Ramos (cell line): ENCODE results near the gene STK35.

ENCODE experiments used
- in situ Hi-C: fragments of 300-500 bp; cut with MboI; formaldehyde crosslinking; loops from one replicate; pipeline ENCODE4 v1.14.3; 2022; ENCODE audit warnings: low sequenced_read_pairs; ENCODE audit not compliant: unreplicated experiment

Gene STK35

DNA sequence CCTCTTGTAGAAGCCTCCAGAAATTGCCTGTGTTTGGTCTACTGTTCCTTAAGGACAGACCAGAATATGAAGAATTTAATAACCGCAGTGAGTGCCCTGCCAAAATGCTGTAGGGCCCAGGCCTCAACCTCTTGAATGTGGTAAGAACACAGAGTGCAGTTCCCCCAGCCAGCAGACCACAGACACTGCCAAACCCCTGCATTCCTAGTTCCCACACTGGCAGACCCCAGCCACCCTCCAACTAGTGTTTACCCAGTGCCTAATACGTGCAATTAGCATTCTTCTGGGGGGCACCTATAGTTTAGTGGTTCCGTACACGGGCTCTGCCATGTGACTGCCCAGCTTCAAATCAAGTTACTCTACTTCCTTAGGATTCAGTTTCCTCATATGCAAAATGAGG is 51.7 kb downstream of the STK35 start:
- in situ Hi-C loops, result no loop called here

DNA sequence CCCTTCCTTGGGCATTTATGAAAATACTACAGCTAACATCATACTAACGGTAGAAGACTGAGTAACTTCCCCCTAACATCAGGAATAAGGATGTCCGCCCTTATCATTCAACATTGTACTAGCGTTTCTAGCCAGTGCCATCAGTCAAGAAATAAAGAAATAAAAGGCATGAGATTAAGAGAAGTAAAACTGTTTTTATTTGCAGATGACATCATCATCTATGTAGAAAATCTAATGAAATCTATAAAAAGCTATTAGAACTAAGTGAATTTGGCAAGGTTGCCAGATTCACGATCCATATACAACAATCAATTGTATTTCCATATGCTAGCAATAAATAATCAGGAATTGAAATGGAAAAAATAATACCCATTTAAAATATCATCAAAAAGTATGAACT is 54.6 kb downstream of the STK35 start:
- in situ Hi-C loops, result no loop called here

DNA sequence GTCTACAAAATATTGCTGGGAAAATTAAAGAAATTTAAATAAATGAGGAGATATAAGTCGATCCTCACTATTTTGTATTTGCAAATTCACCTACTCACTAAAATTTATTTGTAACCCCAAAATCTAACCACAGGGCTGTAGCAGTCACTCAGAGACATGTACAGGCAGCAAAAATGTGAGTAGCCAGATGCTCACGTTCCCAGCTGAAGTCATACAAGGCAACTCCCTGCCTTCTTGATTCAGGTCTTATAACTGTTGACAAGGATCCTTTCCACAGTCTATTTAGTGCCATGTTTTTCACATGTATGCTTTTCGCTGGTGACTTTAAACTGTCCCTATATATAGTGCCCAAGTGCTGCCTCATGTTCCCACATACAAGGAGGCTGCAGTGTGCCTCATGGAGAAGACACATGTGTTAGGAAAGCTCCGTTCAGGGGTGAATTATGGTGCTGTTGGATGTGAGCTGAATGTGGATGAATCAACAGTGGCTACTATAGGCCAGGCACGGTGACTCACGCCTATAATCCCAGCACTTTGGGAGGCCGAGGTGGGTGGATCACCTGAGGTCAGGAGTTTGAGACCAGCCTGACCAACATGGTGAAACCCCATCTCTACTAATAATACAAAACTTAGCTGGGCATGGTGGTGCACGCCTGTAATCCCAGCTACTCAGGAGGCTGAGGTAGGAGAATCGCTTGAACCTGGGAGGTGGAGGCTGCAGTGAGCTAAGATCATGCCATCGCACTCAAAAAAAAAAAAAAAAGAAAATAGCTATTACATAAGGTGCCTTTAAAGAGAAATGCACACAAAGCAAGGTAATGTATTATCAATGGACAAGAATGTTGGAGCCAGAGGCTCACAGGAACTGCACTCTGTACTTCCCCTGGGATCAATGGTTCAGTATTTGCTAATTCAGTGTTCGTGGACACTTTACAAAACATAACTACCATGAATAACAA is 55.3 kb downstream of the STK35 start:
- in situ Hi-C loops, result no loop called here

DNA sequence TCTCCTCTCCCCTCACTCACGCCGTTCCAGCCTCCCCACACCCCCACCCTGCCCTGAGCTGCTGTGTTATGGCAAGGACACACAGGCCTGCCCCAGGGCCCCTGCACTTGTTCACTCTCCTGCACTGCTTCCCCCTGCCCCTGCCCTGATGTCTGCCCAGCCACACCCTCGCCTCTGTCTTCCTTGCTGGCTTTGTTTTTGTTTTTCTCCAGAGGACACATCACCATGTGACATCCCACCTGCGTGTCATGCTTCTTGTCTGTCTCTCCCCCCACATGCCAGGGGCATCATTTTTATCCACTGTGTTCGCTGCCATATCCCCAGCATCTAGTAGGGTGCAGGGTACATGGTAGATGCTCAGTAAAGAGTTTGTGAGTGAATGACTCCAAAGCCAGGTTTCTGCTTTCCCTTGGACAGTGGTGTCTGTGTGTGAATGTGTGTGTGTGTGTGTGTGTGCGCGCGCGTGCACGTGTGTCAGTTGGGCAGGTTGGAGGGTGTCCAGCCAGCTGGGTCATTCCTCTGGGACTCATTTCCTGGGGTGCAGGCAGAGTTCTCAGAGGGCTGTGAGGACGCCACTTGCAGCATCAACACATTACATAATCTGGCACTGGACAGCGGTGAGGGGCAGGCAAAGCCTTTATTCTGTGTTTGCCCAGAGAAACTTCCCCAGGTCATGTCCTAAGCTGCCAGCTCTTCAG is 60.6 kb downstream of the STK35 start:
- in situ Hi-C loops, result no loop called here

DNA sequence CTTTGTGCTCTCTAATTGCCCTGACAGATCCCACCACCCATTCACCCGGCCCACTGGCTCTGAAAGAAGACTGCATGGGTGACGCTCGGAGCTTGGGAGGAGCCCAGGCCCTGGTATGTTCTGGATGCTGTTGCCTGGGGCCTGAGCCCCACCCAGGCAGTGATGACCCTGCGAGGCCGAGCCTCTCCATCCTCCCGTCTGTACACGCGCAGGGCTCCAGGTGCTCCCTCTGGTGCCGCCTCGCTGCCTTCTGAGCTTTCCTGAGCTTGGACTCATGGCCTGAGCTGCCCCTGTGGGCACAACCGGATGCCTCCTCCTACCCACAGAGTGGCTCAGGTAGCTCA is 61.2 kb downstream of the STK35 start:
- in situ Hi-C loops, result no loop called here

DNA sequence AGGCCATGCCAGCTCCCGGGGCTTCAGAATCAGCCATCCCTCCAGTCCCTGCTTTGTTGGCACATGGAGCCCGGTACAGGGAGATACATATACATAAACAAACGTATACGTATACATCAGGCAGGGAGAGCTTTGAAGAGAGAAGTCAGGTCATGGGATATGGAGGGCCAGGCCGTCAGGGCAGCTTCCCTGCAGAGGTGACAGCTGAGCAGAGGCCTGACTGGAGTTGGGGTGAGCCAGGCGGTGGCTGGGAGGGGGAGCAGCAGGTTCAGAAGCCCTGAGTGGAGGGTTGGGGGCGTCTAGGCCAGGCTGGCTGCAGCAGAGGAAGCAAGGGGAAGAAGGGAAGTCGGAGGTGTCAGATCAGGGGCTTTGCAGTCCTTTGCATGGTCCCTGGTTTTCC is 61.7 kb downstream of the STK35 start:
- in situ Hi-C loops, result no loop called here

DNA sequence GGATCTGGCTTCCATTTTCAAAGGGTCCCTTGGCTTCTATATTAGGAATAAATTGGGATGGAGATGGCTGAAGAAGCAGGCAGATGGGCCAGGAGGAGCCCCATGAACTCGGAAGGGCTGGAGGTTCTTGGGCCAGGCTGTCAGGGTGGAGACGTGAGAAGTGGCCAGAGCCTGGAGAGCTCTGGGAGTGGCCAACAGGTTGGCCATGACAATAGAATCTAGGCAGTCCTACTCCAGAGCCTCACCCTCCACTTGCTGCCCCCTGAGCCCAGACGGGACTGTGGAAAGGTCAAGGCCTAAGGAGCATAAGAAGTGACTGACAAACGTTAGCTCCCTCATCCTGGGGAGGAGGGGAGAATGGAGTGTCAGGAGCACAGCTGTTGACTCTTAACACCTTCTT is 62.1 kb downstream of the STK35 start:
- in situ Hi-C loops, result no loop called here

DNA sequence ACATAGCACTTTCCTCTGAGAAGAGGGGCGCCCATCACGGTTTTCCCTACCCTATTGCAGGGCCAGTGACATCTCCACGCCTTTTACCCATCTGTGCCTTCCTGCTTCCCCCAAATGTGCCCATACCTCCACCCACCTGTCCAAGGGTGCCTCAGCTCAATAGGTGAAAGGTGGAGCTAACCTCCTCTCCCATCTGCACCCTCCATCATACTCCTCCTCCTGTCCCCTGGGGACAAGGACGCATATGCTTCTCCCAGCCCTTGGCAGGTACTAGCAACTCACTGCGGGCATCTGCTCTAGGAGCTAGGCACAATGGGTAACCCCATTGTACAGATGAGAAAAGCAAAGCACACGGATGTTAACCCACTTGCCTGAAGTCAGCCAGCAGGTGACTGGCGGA is 62.8 kb downstream of the STK35 start:
- in situ Hi-C loops, result no loop called here

DNA sequence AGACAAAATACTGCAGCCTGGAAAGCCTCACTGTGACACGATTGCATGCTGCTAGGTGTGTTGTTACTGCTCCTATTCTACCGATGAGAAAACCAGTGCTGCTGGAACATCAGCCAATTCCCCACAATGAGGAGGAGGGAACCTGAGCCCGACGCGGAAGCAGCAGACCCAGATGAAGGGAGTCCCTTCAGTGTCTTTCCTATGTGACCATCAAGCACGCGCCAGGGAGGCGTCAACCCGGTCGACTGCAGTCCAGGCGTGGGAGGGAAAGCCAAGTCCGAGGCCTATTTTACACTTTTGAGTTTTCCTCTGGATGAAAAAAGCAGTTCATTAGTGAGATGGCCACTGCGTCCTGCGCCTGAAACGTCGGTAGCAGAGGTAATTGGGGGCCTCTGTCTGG is 63.3 kb downstream of the STK35 start:
- in situ Hi-C loops, result no loop called here

DNA sequence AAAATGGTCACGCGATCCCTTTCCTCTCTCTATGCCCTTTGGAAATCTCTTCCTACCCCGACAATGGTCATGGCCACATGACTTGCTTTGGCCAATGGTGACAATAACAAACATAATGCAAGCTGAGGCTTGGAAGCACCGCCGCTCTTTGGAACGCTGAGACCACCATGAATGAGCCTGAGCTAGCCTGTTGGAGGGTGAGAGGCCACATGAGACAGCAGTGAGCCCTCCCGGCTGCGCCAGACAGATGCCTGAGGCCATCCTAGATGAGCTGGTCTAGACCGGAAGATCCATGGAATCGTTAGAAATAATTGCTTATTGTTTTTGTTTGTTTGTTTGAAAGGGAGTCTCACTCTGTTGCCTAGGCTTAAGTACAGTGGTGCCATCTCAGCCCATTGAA is 64.2 kb downstream of the STK35 start:
- in situ Hi-C loops, result no loop called here

DNA sequence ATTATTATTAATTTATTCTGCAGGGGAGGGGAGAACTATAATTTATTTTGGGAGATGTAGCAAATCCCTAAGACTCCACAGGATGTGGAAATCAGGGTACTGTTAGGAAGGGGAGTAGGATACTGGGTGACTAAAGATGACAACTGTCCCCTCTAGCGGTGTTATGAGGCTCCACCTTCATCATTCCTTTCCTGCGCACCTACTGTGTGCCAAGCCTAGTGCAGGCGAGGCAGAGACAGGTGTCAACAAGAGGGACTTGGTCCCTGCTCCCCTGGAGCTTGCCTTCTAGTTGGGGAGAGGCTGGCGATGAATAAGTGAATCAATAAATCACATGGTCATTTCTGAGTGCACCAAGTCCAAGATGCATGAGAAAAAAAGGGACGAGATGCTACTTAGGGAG is 65.5 kb downstream of the STK35 start:
- in situ Hi-C loops, result no loop called here

DNA sequence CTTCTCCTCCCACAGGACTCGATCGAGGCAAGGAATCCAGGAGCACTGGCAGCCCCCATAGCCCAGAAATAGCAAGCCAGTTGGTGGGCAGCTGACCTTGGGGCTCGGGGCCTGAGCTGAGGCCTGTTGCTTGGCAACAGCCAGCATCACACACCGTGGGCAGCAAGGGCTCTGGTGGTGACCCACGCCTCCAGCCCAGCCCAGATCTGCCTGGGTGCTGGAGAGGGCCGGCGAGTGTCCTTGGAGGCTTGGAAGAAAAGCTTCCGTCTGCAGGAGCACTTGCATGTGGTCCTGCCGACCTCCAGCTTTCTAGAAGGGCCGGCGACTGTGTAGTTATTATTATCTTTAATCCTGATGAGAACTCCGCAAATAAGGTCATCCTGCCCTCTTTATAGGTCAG is 67.3 kb downstream of the STK35 start:
- in situ Hi-C loops, result no loop called here

DNA sequence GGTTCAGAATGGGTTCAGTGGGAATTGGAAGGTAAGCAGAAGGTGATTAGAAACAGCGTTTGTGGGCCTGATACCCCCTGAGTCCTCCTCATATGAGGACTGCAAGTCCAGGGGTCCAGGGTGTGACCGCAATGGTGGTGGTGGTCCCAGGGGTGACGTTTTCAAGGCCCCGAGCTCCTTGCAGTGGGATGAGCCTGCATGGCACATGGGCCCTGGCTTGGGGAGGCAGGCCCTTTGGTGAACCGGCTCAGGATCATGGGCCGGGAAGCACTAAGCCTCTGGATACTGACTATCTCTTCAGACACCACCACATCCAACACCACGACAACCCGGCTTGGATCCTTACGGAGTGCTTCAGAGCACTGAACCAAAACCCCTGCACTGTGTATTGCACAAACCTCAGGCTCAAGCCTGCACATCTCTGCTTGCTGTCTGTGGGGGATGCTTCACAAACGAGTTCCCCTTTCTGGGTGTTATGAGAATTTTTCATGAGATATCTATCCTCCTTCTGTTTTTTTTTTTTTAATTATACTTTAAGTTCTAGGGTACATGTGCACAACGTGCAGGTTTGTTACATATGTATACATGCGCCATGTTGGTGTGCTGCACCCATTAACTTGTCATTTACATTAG is 67.9 kb downstream of the STK35 start:
- in situ Hi-C loops, result loop anchor here (5.0 kb wide), 1 partner anchor 202 kb away; no protein-coding TSS in a partner anchor

DNA sequence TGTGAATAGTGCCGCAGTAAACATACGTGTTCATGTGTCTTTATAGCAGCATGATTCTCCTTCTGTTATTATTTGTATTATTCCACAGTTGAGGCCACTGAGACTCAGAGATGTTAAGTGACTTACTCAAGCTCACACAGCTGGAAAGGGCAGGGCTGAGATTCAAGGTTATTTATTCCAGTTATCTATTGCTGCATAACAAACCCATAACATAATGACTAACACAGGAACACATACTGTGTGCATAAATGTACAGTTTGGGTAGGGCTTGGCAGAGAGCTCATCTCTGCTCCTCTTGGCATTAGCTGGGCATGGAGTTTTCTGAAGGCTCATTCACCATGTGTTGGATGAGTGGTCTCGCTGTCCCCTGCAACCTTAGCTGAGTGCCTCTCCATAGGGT is 68.8 kb downstream of the STK35 start:
- in situ Hi-C loops, result loop anchor here (5.0 kb wide), 1 partner anchor 203 kb away; no protein-coding TSS in a partner anchor

DNA sequence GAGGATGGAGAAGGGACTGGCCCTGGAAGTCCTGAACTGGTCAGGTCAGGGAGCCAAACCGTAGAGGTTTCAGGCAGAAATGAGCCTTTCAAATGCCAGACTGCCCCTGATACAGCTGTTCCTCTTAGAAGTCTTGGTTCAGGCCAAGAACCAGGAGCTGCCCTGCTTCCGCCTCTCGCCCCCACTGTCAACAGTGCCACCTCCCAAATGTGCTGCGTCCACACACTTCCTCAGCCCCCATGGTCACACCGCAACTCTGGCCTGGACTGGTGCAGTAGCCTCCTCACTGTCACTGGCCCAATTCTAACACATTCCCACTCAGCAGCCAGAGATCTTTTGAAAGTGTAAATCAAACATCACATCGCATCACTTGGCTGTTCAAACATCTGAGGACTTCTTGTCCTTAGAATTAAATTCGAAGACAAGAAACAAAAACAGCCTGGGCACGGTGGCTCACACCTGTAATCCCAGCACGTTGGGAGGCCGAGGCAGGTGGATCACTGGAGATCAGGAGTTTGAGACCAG is 69.7 kb downstream of the STK35 start:
- in situ Hi-C loops, result loop anchor here (5.0 kb wide), 1 partner anchor 204 kb away; no protein-coding TSS in a partner anchor

DNA sequence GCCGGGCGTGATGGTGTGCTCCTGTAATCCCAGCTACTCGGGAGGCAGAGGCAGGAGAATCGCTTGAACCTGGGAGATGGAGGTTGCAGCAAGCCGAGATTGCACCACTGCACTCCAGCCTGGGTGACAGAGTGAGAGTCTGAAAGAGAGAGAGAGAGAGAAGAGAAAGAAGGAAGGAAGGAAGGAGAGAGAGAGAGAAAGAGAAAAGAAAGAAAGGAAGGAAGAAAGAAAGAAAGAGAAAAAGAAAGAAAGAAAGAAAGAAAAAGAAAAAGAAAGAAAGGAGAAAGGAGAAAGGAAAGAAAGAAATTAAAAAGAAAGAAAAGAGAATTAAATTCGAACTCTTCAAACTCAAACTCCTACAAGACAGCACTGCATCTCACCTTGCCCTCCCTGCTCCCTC is 70.2 kb downstream of the STK35 start:
- in situ Hi-C loops, result loop anchor here (5.0 kb wide), 1 partner anchor 205 kb away; no protein-coding TSS in a partner anchor

DNA sequence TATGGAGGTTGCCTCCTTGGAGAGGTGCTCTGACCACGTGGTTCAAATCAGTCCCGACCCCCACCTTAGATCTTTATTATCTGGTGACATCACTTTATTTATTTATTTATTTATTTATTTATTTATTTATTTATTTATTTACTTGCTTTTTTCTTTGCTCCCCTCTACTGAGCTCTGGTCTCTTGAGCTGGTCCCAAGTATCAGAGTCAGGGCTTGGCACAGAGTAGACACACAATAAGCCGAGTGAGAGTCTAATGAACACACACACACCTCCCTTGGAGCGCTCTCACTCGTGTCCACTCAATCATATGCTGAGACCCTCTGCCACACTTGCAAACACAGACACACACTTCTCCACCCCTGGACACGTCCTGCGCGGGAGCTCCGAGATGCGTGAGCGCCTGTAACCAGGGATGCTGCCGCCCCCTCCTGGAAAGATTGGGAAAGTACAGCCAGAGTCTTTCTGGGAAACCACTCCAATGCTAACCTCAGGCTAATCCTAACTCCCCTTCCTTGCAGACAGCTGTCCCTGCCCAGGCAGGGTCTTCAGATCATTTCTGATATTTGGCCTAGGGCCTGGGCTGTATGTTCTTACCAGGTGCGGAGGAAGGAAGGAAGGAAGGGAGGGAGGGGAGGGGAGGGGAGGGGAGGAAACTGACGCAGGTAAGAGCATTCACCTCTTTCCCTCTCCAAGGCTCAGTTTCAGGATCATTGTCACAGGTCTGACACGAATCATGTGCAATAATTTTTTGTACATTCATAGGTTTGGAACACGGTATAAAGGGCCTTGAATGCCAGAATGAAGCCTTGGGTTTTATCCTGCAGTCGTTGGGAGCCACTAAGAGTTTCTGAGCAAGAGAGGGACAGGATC is 70.9 kb downstream of the STK35 start:
- in situ Hi-C loops, result loop anchor here (5.0 kb wide), 1 partner anchor 205 kb away; no protein-coding TSS in a partner anchor

DNA sequence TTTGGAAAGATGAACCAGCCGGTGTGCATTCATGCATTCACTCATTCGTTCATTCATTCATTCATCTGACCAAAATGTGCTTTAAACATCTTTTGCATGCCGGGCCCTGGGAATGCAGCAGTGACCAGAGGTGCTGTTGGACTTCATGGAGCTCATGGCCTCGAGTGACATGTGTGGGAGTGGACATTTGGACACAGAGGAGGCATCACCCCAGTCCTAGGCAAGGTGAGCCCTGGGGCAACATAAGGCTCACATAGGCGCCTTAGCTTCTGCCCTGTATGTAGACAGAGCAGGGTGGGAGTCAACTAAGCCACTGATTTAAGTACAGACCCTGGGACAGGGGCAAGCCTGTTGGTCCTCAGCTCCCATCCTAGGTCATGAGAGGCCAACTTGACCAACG is 71.6 kb downstream of the STK35 start:
- in situ Hi-C loops, result loop anchor here (5.0 kb wide), 1 partner anchor 206 kb away; no protein-coding TSS in a partner anchor

DNA sequence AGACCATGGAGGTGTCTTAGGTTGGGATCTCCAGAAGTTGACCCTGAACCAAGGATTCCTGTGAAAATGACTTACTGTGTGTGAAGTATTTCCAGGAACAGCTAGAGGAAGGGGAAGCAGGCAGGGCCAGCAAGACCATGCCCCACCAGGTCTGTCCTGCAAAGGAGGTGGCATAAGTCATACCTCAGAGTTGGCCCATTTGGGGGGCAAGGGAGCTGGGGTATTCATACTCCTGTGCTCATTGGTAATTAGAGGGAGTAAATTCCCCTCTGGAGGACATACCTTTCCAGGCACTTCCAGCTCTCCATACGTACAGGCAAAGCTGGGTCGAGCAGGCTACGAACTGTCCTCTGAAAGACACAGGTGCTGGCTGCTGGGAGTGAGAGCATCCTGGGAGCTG is 72.4 kb downstream of the STK35 start:
- in situ Hi-C loops, result loop anchor here (5.0 kb wide), 1 partner anchor 207 kb away; no protein-coding TSS in a partner anchor

DNA sequence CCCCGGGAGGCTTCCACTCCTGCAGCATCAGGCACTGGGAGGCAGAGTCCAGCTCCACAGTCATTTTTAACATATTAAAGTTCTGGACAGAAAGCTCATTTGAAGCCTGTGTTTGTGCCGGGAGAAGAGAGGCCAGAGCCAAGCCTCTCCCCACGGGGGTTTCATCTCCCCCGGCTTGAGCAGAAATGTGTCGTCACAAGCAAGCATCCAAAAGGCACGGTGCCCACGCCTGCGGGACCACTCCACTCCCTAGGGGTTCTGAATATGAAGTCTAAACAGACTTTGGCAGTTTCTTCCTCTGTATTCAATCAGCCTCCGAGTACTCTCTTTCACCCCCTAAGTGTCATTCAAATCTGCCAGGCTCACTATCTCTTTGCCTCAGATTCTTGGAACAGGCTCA is 75.3 kb downstream of the STK35 start:
- in situ Hi-C loops, result no loop called here
